Measurements from ENCODE around the gene EPHB4. TPM values are rescaled to one million over a fixed set of nuclear protein-coding genes. Genes with fewer than 3 reads are reported as not detected.
A peak's percentile ranks its signal among the peaks of the same experiment; 100 is the strongest.

EPHB4 gene
- polyA plus RNA-seq, 1 experiment: 30.5 TPM

DNA sequence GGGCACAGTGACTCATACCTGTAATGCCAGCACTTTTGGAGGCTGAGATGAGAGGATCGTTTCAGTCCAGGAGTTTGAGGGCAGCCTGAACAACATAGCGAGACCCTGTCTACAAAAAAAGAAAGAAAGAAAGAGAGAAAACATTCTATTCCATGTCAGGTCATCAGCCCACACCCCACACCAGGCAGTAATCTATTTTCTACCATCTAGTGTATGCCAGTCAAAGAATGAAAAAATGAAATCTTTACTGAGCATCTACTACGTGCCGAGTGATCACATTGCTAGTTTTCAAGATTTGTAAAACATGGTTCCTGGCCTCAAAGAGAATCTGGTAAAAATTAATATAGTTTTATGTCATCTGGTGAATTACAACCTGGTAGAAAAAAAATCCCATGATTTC is 3.1 kb upstream of the EPHB4 start:
- TF ChIP-seq, protein P1, sequence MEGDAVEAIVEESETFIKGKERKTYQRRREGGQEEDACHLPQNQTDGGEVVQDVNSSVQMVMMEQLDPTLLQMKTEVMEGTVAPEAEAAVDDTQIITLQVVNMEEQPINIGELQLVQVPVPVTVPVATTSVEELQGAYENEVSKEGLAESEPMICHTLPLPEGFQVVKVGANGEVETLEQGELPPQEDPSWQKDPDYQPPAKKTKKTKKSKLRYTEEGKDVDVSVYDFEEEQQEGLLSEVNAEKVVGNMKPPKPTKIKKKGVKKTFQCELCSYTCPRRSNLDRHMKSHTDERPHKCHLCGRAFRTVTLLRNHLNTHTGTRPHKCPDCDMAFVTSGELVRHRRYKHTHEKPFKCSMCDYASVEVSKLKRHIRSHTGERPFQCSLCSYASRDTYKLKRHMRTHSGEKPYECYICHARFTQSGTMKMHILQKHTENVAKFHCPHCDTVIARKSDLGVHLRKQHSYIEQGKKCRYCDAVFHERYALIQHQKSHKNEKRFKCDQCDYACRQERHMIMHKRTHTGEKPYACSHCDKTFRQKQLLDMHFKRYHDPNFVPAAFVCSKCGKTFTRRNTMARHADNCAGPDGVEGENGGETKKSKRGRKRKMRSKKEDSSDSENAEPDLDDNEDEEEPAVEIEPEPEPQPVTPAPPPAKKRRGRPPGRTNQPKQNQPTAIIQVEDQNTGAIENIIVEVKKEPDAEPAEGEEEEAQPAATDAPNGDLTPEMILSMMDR (IDR thresholded peaks at IDR 0.05; ENCODE audit: insufficient read depth, low read depth, low read length): no peak
- ChIA-PET POLR2A (no interaction called here), CTCF (interaction anchor here (6.5 kb wide), 1 partner anchor 21 kb away, joined by 42 read pairs; the partner anchor contains the start of gene SLC12A9)
- no peaks in the 10 kb centered on the region for H3K36me3 ChIP-seq (ENCODE audit: control insufficient read depth, insufficient read depth, low read length)
- H3K4me3 ChIP-seq (ENCODE audit: low read depth, low read length): no peak overlapping the region
- no peaks in the 10 kb centered on the region for H3K27me3 ChIP-seq (ENCODE audit: control insufficient read depth, insufficient read depth, low read length)
- no peak for DNase-seq (ENCODE audit: low read depth)

DNA sequence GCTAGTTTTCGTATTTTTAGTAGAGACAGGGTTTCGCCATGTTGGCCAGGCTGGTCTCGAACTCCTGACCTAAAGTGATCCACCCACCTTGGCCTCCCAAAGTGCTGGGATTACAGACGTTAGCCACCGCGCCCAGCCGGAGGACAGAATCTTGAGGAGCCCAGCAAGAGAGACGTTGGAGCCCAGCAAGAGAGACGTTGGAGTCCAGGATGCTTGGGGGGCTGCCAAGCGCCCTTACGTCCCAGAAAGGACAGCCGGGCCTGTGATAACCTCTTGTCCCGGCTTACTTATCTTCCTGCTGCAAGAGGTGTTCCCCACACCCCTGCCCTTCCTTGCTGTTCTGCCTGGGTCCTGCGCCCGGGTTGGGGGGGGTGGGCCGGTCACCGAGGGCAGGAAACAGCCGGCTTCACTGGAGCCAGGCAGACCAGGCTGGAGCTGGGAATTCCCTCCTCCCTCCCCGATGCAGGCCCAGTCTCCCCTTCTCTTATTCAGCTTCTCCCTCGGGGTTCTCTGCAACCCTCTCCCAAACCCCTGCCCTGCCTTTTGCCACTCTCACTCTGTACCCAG is 1.9 kb upstream of the EPHB4 start:
- TF ChIP-seq, protein P1 (IDR thresholded peaks at IDR 0.05; ENCODE audit: insufficient read depth, low read depth, low read length): no peak
- Histone ChIP-seq H3K4me3 (ENCODE audit: low read depth, low read length) (no peak overlapping the region), H3K36me3 (ENCODE audit: control insufficient read depth, insufficient read depth, low read length) (no peaks in the 10 kb centered on the region), H3K27me3 (ENCODE audit: control insufficient read depth, insufficient read depth, low read length) (no peaks in the 10 kb centered on the region)
- ChIA-PET CTCF (interaction anchor here (5.9 to 6.5 kb wide), 2 partner anchors 23 to 29 kb away, joined by 42 to 49 read pairs; partner anchors contain the start of gene SLC12A9), POLR2A (interaction anchor here (0.6 kb wide), 1 partner anchor 242 kb away, joined by 4 read pairs; no protein-coding TSS in a partner anchor)
- no peak for DNase-seq (ENCODE audit: low read depth)

DNA sequence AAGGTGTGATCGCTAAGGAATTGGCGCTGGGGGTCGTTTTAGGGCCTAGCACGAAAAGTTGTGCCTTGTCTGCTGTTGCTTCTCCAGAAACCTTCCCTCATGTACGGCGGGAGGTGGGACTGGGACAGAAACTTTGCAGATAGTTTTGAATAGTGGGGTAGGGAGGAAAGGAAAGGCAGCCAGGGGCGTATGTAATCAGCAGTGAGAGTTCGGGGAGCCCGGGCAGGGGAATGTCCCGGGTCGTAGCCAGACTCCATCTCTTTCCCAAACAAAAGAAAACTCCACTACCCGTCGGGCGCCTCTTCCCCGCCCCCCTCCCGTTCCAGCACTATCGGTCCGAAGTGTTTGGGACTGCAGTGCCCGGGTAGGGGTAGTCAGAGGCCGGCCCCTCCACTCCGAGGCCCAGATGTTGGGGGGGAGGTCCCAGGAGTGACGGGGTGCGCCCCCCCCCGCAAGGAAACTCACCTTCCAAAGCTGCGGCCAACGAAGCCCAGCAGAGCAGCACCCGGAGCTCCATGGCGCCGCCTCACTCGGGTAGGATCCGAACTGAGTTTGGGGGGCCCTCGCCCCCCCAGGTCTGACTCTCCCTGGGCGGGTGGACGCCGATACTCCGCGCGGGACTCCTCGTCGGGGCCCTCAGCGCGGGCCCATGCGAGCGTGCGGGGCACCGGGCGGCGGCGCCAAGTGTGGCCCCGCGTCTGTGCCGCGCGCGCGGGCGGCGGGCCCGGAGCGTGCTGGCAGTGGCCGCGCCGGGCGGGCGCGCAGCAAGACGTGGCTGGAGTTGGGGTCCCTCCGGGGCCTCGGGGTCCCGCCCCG is 601 bp downstream of the EPHB4 start:
- Histone ChIP-seq H3K27me3 (ENCODE audit: control insufficient read depth, insufficient read depth, low read length) (no peaks in the 10 kb centered on the region), H3K4me3 (ENCODE audit: low read depth, low read length) (peak overlapping the region; percentile 74), H3K36me3 (ENCODE audit: control insufficient read depth, insufficient read depth, low read length) (peaks cover 16% of the 10 kb centered on the region)
- ChIA-PET POLR2A (interaction anchor here (0.6 kb wide), 1 partner anchor 121 kb away, joined by 5 read pairs; the partner anchor contains the start of gene POP7), CTCF (interaction anchor here (0.5 to 6.5 kb wide), 11 partner anchors 11 to 121 kb away, joined by 3 to 49 read pairs (median 11); partner anchors contain the start of genes POP7, SLC12A9 and UFSP1)
- TF ChIP-seq, protein P1 (IDR thresholded peaks at IDR 0.05; ENCODE audit: insufficient read depth, low read depth, low read length): no peak
- DNase-seq (ENCODE audit: low read depth): no peak

DNA sequence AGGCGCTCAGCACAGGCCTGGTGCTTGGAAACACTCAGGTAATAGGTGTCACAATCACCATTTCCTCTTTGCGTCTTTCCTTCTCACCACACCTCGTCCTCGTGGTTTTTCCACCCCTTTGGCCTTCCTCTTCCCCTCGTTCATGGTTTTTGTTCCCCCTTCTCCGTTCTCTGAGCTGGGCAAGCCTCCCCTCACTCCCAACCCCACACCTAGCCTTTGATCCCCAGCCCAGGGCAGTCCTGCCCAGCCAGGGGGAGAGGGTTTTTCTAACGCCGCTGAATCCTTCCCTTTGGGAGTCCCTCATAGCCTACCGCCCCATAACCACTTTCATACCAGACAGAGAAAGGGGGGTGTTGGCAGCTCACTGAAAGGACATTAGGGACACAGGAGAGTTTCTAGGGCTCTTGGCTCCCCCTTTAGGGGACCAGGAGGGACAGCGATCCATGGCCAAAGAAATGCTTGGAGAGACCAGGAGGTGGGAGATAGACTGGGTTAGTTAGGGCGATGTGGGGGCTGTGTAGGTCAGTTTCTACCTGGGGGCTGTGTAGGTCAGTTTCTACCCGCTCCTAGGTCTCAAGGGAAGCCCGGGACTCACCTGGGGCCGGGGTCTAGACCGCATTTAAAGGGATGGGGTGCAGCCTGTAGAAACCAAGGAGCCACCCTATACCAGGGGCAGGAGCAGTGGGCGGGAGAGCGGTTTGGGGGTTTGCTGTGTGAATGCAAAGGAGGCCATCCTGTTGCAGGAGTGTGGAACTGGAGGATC is 1.4 kb downstream of the EPHB4 start:
- DNase-seq (ENCODE audit: low read depth): no peak
- CTCF ChIA-PET: interaction anchor here (0.6 to 5.9 kb wide), 9 partner anchors 10 to 121 kb away, joined by 3 to 49 read pairs (median 5); partner anchors contain the start of genes POP7 and SLC12A9
- POLR2A ChIA-PET: interaction anchor here (0.6 kb wide), 1 partner anchor 343 kb away, joined by 4 read pairs; no protein-coding TSS in a partner anchor

More for the DNA sequence above, 1.4 kb downstream of the EPHB4 start:
- Histone ChIP-seq H3K4me3 (ENCODE audit: low read depth, low read length) (peak overlapping the region; percentile 74), H3K36me3 (ENCODE audit: control insufficient read depth, insufficient read depth, low read length) (peaks cover 17% of the 10 kb centered on the region), H3K27me3 (ENCODE audit: control insufficient read depth, insufficient read depth, low read length) (no peaks in the 10 kb centered on the region)
- TF ChIP-seq, protein P1 (IDR thresholded peaks at IDR 0.05; ENCODE audit: insufficient read depth, low read depth, low read length): peak; percentile 58
